PC-3 (cell line): Measurements from ENCODE around the gene ADGRF3. TPM values are rescaled to one million over a fixed set of nuclear protein-coding genes. Genes with fewer than 3 reads are reported as not detected.

Source experiments
- ATAC-seq: fragments of 200-7000 bp; cut with Tn5 transposase; 2 replicates; pipeline ENCODE4 v1.9.1; 2020; ENCODE audit warnings: mild to moderate bottlenecking, moderate library complexity
- BruUV-seq: library from RNA; stranded (reverse); fragments of 400-500 nt; replicated peaks from 2 replicates; lab custom pipeline; 2021; lab: Mats Ljungman, UMichigan
- CTCF ChIA-PET: fragments of 300-600 bp; sonication (Branson Sonifier 250); formaldehyde crosslinking; loops from one replicate; lab custom pipeline; 2022; ENCODE audit warnings: antibody characterized with exemption; lab: Charles Lee
- POLR2A ChIA-PET: fragments of 300-600 bp; sonication (Branson Sonifier 250); formaldehyde crosslinking; loops from one replicate; lab custom pipeline; 2022; ENCODE audit warnings: antibody characterized with exemption; ENCODE audit not compliant: unreplicated experiment; lab: Charles Lee
- DNase-seq: peaks from one replicate; pipeline ENCODE4 v3.0.0-alpha.2; 2015
- H2AFZ ChIP-seq: fragments of 300-600 bp; sonication (generic); 2 replicates; pipeline ENCODE4 v1.6.0; 2016; ENCODE audit warnings: antibody characterized with exemption, low read length
- H3F3A ChIP-seq: fragments of 300-600 bp; sonication (generic); one replicate; pipeline ENCODE4 v1.6.0; 2017; ENCODE audit warnings: antibody characterized with exemption, low read length, control low read depth, mild to moderate bottlenecking; ENCODE audit not compliant: unreplicated experiment
- H3K27ac ChIP-seq: fragments of 300-600 bp; sonication (generic); 2 replicates; pipeline ENCODE4 v1.5.1; 2016; ENCODE audit warnings: mild to moderate bottlenecking, low read length
- H3K27me3 ChIP-seq: fragments of 300-600 bp; sonication (generic); 2 replicates; pipeline ENCODE4 v1.6.1; 2016; ENCODE audit warnings: low read length, mixed read lengths
- H3K36me3 ChIP-seq: fragments of 300-600 bp; sonication (generic); 2 replicates; pipeline ENCODE4 v1.6.1; 2016; ENCODE audit warnings: low read depth, mixed run types, low read length, mixed read lengths
- H3K4me1 ChIP-seq: fragments of 300-600 bp; sonication (generic); 2 replicates; pipeline ENCODE4 v1.5.1; 2016; ENCODE audit warnings: low read length; ENCODE audit not compliant: insufficient read depth
- H3K4me2 ChIP-seq: fragments of 300-600 bp; sonication (generic); 2 replicates; pipeline ENCODE4 v1.6.0; 2016; ENCODE audit warnings: low read length
- H3K4me3 ChIP-seq: fragments of 300-600 bp; sonication (generic); 2 replicates; pipeline ENCODE4 v1.5.1; 2016; ENCODE audit warnings: mild to moderate bottlenecking, low read length, mixed read lengths
- H3K79me2 ChIP-seq: fragments of 300-600 bp; sonication (generic); 2 replicates; pipeline ENCODE4 v1.6.1; 2017; ENCODE audit warnings: low read length, mixed read lengths
- H3K9ac ChIP-seq: fragments of 300-600 bp; sonication (generic); 2 replicates; pipeline ENCODE4 v1.6.0; 2016; ENCODE audit warnings: mild to moderate bottlenecking, low read length
- H3K9me2 ChIP-seq: fragments of 300-600 bp; sonication (generic); replicated peaks from 2 replicates; pipeline ENCODE4 v1.6.1; 2016; ENCODE audit warnings: mixed run types, low read length, mixed read lengths
- H3K9me3 ChIP-seq: fragments of 300-600 bp; sonication (generic); 2 replicates; pipeline ENCODE4 v1.6.1; 2016; ENCODE audit warnings: low read length, mixed read lengths
- H4K20me1 ChIP-seq: fragments of 300-600 bp; sonication (generic); 2 replicates; pipeline ENCODE4 v1.6.1; 2016; ENCODE audit warnings: low read length, mixed read lengths
- EZH2 ChIP-seq: fragments of 300-600 bp; sonication (generic); IDR thresholded peaks from one replicate; pipeline ENCODE4 v1.6.1; 2017; ENCODE audit warnings: antibody characterized with exemption, mild to moderate bottlenecking, low read length; ENCODE audit not compliant: unreplicated experiment
- EZH2phosphoT487 ChIP-seq: fragments of 300-600 bp; sonication (generic); IDR thresholded peaks from 2 replicates; pipeline ENCODE4 v1.6.1; 2018; ENCODE audit warnings: mild to moderate bottlenecking, antibody characterized with exemption, low read length, borderline replicate concordance
- intact Hi-C: fragments of 100-400 bp; cut with micrococcal nuclease; formaldehyde crosslinking; loops from 2 replicates; pipeline ENCODE4 v1.9.0; 2023
- total RNA-seq: library from RNA; depleted of rRNA; stranded (reverse); fragments of >200 nt; gene quantifications from 2 replicates; pipeline ENCODE4 v1.2.3, GENCODE V29; 2014
- TF ChIP-seq, protein P1 (sequence below): fragments of 300-600 bp; sonication (generic); conservative IDR thresholded peaks from 2 replicates; pipeline ENCODE4 v1.5.1; 2017; ENCODE audit warnings: antibody characterized with exemption, low read depth, mild to moderate bottlenecking, low read length

ADGRF3 gene
- total RNA-seq, 1 experiment from 2014 or later = not detected

DNA sequence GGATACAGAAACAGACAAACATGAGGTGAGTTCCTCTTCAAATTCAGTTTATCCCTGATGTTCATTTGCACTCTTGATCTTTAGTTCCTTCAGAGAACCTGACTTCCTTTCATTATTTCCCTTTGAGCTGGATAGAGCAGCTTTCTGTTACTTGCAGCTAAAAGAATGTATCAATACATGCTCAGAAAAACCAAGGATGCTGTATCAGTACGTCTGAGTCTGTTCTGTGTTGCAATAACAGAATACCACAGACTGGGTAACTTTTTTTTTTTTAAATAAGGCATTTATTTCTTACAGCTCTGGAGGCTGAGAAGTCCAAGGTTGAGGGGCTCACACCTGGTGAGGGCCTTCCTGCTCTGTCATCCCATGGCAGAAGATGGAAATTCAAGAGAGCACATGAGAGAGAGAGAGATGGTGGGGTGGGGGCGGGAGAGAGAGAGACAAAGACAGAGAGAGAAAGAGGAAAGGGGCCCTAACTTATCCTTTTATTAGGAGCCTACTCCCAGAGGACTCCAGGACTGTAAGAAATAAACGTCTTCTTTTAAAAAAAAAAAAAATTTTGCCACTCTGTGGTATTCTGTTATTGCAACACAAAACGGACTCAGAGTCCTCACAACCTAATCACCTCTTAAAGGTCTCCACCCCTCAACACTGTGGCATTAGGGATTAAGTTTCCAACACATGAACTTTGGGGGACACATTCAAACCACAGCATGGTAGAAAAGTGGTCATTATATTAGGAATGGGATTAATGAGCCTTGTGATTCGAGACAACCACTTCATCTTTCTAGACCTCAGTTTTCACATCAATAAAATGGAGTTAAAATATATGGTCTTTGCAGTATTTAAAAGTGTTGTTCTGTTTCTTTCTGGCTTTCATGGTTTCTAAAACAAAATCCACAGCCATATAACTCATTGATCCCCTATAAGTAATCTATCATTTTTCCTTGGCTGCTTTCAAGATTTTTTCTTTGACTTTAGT lies 19.0 kb downstream of the ADGRF3 start:
- H3K4me2 ChIP-seq = no peak overlapping the region
- no peak overlapping the region for H3K4me3 ChIP-seq
- H3K36me3 ChIP-seq = no peaks in the 10 kb centered on the region
- H4K20me1 ChIP-seq = no peaks in the 10 kb centered on the region
- no TSS peak for BruUV-seq
- no peak overlapping the region for H2AFZ ChIP-seq
- H3K9me3 ChIP-seq = no peaks in the 10 kb centered on the region
- ATAC-seq = no peak
- no peak for TF ChIP-seq EZH2
- TF ChIP-seq, protein P1, sequence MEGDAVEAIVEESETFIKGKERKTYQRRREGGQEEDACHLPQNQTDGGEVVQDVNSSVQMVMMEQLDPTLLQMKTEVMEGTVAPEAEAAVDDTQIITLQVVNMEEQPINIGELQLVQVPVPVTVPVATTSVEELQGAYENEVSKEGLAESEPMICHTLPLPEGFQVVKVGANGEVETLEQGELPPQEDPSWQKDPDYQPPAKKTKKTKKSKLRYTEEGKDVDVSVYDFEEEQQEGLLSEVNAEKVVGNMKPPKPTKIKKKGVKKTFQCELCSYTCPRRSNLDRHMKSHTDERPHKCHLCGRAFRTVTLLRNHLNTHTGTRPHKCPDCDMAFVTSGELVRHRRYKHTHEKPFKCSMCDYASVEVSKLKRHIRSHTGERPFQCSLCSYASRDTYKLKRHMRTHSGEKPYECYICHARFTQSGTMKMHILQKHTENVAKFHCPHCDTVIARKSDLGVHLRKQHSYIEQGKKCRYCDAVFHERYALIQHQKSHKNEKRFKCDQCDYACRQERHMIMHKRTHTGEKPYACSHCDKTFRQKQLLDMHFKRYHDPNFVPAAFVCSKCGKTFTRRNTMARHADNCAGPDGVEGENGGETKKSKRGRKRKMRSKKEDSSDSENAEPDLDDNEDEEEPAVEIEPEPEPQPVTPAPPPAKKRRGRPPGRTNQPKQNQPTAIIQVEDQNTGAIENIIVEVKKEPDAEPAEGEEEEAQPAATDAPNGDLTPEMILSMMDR = no peak
- no peak for TF ChIP-seq EZH2phosphoT487
- CTCF ChIA-PET = no interaction called here
- intact Hi-C loops = no loop called here
- no peak overlapping the region for H3K9ac ChIP-seq
- H3K27me3 ChIP-seq = no peaks in the 10 kb centered on the region
- no peaks in the 10 kb centered on the region for H3K79me2 ChIP-seq
- H3F3A ChIP-seq = no peaks in the 10 kb centered on the region
- POLR2A ChIA-PET = no interaction called here
- no peaks in the 10 kb centered on the region for H3K9me2 ChIP-seq
- no peak overlapping the region for H3K27ac ChIP-seq
- no peaks in the 10 kb centered on the region; the same call in 1 of the 2 replicates for H3K4me1 ChIP-seq
- DNase-seq = no peak

DNA sequence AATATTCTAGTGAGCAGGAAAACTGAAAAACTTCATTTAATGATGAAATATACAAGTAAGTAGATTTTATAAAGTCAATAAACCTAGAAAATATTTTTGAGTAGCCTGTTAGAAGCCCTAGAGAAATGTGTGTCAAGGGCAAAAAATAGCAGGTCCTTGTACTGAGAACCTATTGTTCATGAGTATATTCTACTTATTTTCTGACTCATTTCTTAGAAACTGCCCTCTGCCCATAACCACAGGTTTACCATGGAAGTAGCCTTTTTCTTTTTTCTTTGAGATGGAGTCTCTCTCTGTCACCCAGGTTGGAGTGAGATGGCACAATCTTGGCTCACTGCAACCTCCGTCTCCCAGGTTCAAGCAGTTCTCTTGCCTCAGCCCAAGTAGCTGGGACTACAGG lies 20.1 kb downstream of the ADGRF3 start:
- H3K27ac ChIP-seq = no peak overlapping the region
- ChIA-PET POLR2A (no interaction called here), CTCF (no interaction called here)
- H3K36me3 ChIP-seq = no peaks in the 10 kb centered on the region
- H3K79me2 ChIP-seq = no peaks in the 10 kb centered on the region
- H3K4me1 ChIP-seq = no peaks in the 10 kb centered on the region; the same call in 1 of the 2 replicates
- ATAC-seq (no peak), DNase-seq (no peak)
- H2AFZ ChIP-seq = no peak overlapping the region
- BruUV-seq = no TSS peak
- H3K27me3 ChIP-seq = no peaks in the 10 kb centered on the region
- no peak overlapping the region for H3K9ac ChIP-seq
- H4K20me1 ChIP-seq = no peaks in the 10 kb centered on the region
- no peaks in the 10 kb centered on the region for H3F3A ChIP-seq
- no peak overlapping the region for H3K4me3 ChIP-seq
- no peaks in the 10 kb centered on the region for H3K9me3 ChIP-seq
- no peaks in the 10 kb centered on the region for H3K9me2 ChIP-seq
- TF ChIP-seq, protein P1 = no peak
- TF ChIP-seq EZH2phosphoT487 = no peak
- no peak for TF ChIP-seq EZH2
- intact Hi-C loops = no loop called here
- no peak overlapping the region for H3K4me2 ChIP-seq

DNA sequence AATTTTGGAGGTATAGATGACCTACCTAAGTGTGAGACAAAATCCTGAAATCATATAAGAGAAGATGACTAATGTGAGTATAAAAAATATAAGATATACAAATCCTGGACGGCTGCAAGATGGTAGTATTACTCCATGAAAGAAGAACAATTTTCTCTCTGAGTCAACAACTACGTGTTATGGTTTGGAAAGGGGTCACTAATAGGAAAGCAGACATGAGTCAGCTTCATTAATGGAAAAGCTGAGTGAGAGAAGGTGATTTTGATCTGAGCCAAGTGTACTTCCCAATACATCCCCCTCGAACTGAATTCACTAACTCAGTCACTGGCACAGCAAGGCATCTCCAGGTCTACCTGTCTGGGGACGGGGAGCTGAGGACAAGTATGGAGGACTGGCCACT lies 20.7 kb downstream of the ADGRF3 start:
- no peak overlapping the region for H2AFZ ChIP-seq
- CTCF ChIA-PET = no interaction called here
- H3K36me3 ChIP-seq = no peaks in the 10 kb centered on the region
- no peak overlapping the region for H3K4me3 ChIP-seq
- peak; percentile 37 for DNase-seq
- H3K27ac ChIP-seq = no peak overlapping the region
- TF ChIP-seq EZH2 = no peak
- TF ChIP-seq, protein P1 = no peak
- TF ChIP-seq EZH2phosphoT487 = no peak
- H3K79me2 ChIP-seq = no peaks in the 10 kb centered on the region
- H3K9me3 ChIP-seq = no peaks in the 10 kb centered on the region
- no peak overlapping the region for H3K4me2 ChIP-seq
- H3K9me2 ChIP-seq = no peaks in the 10 kb centered on the region
- no TSS peak for BruUV-seq
- H3K9ac ChIP-seq = no peak overlapping the region
- H3F3A ChIP-seq = no peaks in the 10 kb centered on the region
- no peaks in the 10 kb centered on the region; the same call in 1 of the 2 replicates for H3K4me1 ChIP-seq
- POLR2A ChIA-PET = interaction anchor here (0.5 to 0.6 kb wide), 2 partner anchors 29 to 33 kb away, joined by 6 to 8 read pairs; no protein-coding TSS in a partner anchor
- ATAC-seq = peak; percentile 16; the same call in 1 of the 2 replicates
- no peaks in the 10 kb centered on the region for H4K20me1 ChIP-seq
- no peaks in the 10 kb centered on the region for H3K27me3 ChIP-seq
- intact Hi-C loops = no loop called here
